A673 (cell line): ENCODE data around the gene CYSRT1.

Experiments used
- EZH2 ChIP-seq: fragments of 200-600 bp; sonication (generic); IDR thresholded peaks from 2 replicates; pipeline ENCODE4 v1.6.1; 2017; ENCODE audit warnings: borderline replicate concordance, low read depth, mild to moderate bottlenecking, mixed read lengths, antibody characterized with exemption, low read length; ENCODE audit not compliant: poor library complexity, severe bottlenecking
- TF ChIP-seq, protein P1 (sequence below): fragments of 300-800, 200-600 bp; sonication (generic); conservative IDR thresholded peaks from 2 replicates; pipeline ENCODE4 v1.5.1; 2017; ENCODE audit warnings: low read depth, mild to moderate bottlenecking, antibody characterized with exemption, low read length, moderate library complexity, mixed read lengths

DNA sequence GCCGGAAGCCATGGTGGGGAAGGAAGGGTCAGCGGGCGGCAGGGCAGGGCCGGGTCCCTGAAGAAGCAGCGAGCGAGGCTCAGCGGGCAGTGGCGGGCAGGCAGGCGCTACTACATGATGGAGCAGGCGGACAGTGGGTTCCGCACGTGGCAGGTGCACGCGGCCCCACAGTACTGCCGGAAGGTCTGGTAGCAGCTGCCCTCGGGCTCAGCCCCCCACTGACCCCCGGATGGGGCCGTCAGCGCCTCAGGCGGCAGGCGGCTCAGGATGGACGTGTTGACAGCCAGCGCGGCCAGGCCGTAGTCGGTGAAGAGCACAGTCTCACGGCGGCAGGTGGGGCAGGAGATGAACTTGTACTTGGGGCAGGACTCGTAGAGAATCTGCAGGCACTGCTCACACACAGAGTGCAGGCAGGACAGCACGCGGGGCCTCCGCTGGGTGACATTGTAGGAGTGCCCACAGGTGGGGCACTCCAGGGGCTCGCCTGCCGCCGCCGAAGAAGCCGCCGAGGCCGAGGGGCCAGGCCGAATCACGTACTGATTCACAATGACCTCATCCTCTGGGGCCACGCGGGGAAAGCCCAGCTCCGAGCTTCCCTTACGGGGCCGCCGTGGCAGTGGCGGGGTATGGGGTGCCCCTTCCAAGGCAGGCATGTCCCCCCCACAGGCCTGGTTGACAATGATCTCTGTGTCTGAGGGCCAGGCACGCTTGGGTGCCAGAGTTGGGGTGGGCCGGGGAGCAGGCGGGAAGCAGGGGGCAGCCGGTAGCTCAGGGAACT is 4.5 kb upstream of the CYSRT1 start:
- TF ChIP-seq, protein P1, sequence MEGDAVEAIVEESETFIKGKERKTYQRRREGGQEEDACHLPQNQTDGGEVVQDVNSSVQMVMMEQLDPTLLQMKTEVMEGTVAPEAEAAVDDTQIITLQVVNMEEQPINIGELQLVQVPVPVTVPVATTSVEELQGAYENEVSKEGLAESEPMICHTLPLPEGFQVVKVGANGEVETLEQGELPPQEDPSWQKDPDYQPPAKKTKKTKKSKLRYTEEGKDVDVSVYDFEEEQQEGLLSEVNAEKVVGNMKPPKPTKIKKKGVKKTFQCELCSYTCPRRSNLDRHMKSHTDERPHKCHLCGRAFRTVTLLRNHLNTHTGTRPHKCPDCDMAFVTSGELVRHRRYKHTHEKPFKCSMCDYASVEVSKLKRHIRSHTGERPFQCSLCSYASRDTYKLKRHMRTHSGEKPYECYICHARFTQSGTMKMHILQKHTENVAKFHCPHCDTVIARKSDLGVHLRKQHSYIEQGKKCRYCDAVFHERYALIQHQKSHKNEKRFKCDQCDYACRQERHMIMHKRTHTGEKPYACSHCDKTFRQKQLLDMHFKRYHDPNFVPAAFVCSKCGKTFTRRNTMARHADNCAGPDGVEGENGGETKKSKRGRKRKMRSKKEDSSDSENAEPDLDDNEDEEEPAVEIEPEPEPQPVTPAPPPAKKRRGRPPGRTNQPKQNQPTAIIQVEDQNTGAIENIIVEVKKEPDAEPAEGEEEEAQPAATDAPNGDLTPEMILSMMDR = no peak
- no peak for TF ChIP-seq EZH2
